GM13976 (cell line): ENCODE measurements around the gene STAP2.
"Not testable (repeated sequence)": the region's sequence is repeated elsewhere in the genome, so short reads cannot be mapped to it uniquely, and the experiment has no call there.

ENCODE experiments used
- DNase-seq: peaks from one replicate; pipeline ENCODE4 v3.0.0; 2012; ENCODE audit warnings: low spot score
- in situ Hi-C: fragments of 300-500 bp; cut with MboI; formaldehyde crosslinking; loops from one replicate; pipeline ENCODE4 v1.12.0; 2022; ENCODE audit warnings: low sequenced_read_pairs, mixed read lengths, inconsistent platforms; ENCODE audit not compliant: unreplicated experiment
- TF ChIP-seq, protein P1 (sequence below): IDR thresholded peaks from 2 replicates; pipeline ENCODE4 v1.5.1; 2012; ENCODE audit warnings: borderline replicate concordance, mild to moderate bottlenecking; ENCODE audit not compliant: insufficient read depth; ENCODE audit errors: extremely low read depth, missing control alignments, control extremely low read depth

Gene STAP2

DNA sequence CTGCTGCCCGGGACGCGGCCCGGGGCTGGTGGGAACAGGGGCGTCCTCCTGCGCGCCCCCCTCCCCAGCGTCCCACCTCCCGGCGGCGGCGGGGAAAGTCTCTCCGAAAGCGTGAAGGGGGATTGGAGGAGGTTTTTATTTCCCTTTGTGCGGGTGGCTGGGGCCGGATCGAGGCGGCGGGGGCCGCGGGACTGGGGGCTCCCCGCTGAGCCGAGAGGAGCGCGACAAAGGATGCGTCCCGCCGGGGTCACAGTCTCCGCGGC is 59.4 kb downstream of the STAP2 start:
- TF ChIP-seq, protein P1, sequence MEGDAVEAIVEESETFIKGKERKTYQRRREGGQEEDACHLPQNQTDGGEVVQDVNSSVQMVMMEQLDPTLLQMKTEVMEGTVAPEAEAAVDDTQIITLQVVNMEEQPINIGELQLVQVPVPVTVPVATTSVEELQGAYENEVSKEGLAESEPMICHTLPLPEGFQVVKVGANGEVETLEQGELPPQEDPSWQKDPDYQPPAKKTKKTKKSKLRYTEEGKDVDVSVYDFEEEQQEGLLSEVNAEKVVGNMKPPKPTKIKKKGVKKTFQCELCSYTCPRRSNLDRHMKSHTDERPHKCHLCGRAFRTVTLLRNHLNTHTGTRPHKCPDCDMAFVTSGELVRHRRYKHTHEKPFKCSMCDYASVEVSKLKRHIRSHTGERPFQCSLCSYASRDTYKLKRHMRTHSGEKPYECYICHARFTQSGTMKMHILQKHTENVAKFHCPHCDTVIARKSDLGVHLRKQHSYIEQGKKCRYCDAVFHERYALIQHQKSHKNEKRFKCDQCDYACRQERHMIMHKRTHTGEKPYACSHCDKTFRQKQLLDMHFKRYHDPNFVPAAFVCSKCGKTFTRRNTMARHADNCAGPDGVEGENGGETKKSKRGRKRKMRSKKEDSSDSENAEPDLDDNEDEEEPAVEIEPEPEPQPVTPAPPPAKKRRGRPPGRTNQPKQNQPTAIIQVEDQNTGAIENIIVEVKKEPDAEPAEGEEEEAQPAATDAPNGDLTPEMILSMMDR: no peak
- DNase-seq: no peak
- in situ Hi-C loops: no loop called here

DNA sequence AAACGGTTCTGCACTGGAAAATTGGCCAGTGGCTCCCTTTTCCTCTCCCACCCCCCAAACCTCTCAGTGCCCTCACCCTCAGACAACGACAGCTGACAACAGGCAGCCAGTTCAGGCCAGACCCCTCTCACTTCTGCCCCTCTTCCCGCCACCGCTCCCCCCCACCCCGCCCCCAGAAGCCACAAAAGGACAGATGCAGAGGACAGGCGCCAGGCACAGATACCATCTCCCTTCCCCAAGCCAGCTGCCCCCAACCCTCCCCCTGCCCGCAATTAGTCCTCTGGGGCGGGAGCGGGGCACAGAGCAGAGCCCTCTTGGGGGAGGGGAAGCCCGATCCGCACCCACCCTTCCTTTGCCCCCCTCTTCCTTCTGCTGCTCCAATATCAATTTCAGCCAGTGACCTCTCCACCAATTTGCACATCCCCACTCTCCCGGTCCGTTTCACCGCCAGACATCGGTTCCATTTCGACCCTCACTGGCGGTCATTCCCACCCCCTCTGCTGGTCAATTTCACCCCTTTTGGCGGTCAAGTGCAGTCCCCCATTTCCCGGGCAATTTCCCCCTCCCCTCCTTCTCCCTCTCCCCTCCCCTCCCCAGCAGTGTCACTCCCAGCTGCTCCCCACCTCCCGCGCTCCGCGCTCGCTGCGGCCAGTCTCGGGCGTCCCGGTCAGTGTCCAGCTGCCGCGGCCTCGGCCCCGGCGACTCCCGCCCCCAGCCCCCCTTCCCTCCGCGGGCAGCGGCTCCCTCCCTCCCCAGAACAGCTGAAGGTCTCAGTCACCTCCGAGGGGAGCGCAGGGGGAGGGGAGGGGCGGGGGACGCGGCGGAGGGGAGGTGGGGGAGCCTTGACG is 60.0 kb downstream of the STAP2 start, which contains the start of gene SHD:
Gene SHD, plus strand, starts transcription at position 848 of the 848 bp plus-strand sequence. CDS start 798 bp downstream, outside the sequence.
- in situ Hi-C loops: no loop called here
- no peak for DNase-seq
- TF ChIP-seq, protein P1: no peak

DNA sequence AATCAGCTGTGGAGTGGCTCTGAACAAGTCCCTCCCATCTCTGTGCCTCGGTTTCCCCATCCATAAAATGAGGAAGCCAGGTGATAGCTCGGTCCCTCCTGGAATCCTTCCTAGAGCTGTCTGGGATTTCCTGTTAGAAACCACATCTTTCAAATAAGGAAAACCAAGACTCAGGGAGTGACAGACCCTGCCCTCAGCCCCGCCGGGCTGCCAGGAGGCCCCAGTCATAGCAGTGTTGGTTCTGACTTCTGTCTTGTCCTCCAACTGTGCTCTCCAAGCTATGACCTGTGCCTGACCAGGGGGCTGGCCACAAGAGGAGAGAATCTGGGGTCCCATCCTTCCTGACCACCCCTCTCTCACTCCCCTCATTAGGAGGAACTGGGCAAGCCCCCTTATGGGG is 60.6 kb downstream of the STAP2 start:
- no peak for DNase-seq
- TF ChIP-seq, protein P1: no peak
- in situ Hi-C loops: no loop called here

DNA sequence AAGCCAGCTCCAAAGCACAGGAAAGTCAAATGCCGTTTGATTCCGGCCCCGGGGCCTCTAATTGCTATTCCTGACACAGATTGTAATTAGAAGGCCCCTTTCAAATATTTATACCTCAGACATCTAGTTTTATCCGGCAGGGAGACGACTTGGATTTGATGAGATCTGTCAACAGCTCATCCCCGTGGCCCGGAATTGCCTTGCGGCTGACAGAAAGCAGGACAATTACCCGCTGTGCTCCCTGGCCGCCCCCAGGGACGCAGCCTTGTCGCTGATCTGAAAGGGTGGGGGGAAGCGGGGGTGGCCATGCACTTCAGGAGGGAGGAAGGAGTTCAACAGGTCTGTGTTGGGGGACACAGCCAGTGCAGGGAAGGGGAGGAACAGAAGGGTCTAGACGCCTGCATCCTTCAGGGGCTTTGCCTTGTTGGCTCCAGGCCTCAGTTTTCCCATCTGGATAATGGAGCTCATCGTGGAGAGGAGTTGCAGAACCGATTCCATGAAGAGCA is 61.4 kb downstream of the STAP2 start:
- in situ Hi-C loops: no loop called here
- TF ChIP-seq, protein P1: no peak
- DNase-seq: no peak

DNA sequence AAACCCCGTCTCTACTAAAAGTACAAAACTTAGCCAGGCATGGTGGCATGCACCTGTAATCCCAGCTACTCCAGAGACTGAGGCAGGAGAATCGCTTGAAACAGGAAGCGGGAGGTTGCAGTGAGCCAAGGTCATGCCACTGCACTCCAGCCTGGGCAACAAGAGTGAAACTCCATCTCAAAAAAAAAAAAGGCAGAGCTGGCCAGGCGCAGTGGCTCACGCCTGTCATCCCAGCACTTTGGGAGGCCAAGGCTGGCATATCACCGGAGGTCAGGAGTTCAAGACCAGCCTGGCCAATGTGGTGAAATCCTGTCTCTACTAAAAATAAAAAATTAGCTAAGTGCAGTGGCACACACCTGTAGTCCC is 64.3 kb downstream of the STAP2 start:
- DNase-seq, in situ Hi-C loops: not testable (repeated sequence)
